Spinal cord (tissue), 10 donors: Measurements from ENCODE around the gene KIFAP3. TPM values are rescaled to one million over a fixed set of nuclear protein-coding genes. Genes with fewer than 3 reads are reported as not detected.
"Not testable (repeated sequence)": the region's sequence is repeated elsewhere in the genome, so short reads cannot be mapped to it uniquely, and the experiment has no call there.

Experiments
- DNase-seq, 6 donors: peaks; one replicate each; pipeline versions ENCODE4 v3.0.0 to v3.0.0-alpha.2; 2013 to 2015; ENCODE audit warnings: low spot score in 6 of 6, low read depth in 4 of 6
- H3K27ac ChIP-seq: one replicate; pipeline ENCODE4 v1.5.1; 2013; ENCODE audit warnings: low read depth, low read length, control low read depth
- H3K27me3 ChIP-seq: one replicate; pipeline ENCODE4 v1.6.1; 2013; ENCODE audit warnings: low read length; ENCODE audit not compliant: control insufficient read depth, insufficient read depth
- H3K36me3 ChIP-seq: one replicate; pipeline ENCODE4 v1.6.1; 2013; ENCODE audit warnings: low read length; ENCODE audit not compliant: control insufficient read depth, insufficient read depth
- H3K4me1 ChIP-seq: one replicate; pipeline ENCODE4 v1.6.1; 2013; ENCODE audit warnings: low read length; ENCODE audit not compliant: control insufficient read depth, insufficient read depth
- H3K4me3 ChIP-seq: one replicate; pipeline ENCODE4 v1.5.1; 2013; ENCODE audit warnings: low read depth, low read length, control low read depth
- H3K9me3 ChIP-seq: one replicate; pipeline ENCODE4 v1.6.1; 2013; ENCODE audit warnings: low read length; ENCODE audit not compliant: control insufficient read depth, insufficient read depth
- WGBS: methylation state at CpG from one replicate; pipeline ENCODE4 v1.1.5; 2013; ENCODE audit warnings: missing lambda C conversion rate; ENCODE audit not compliant: insufficient coverage; 5-methylcytosine and 5-hydroxymethylcytosine counted together
- polyA plus RNA-seq, 2 donors: library from polyadenylated mRNA; unstranded; fragments of 120-200 nt; gene quantifications; one replicate each; pipeline ENCODE4 v1.2.1, GENCODE V29; 2013; ENCODE audit not compliant: insufficient read length in 2 of 2
- total RNA-seq, 2 donors: library from RNA; depleted of rRNA in 1 of 2; stranded (reverse); fragments of 120-200 nt in 1 of 2; fragments of >200 nt in 1 of 2; gene quantifications; one replicate each; pipeline versions ENCODE4 v1.2.3 to v1.2.4, GENCODE V29; 2013 to 2014
- donor health status: healthy.

KIFAP3 gene
- total and polyA plus RNA-seq, 4 donors: 79.7 to 163 (median 149) TPM

- Histone ChIP-seq H3K36me3 (no peaks in the 10 kb centered on the region), H3K4me1 (no peaks in the 10 kb centered on the region), H3K27ac (no peak overlapping the region), H3K27me3 (no peaks in the 10 kb centered on the region), H3K4me3 (no peak overlapping the region), H3K9me3 (no peaks in the 10 kb centered on the region)
- DNase-seq: no peak
- WGBS: no CpG with 5 or more reads among the region's 2 CpGs
Observed at GRCh38 chr1:170086399-170087032, 12.0 kb upstream of the KIFAP3 start.

GRCh38 chr1:170085091-170085490 lies 10.6 kb upstream of the KIFAP3 start:
- Histone ChIP-seq H3K27ac (no peak overlapping the region), H3K9me3 (no peaks in the 10 kb centered on the region), H3K4me1 (no peaks in the 10 kb centered on the region), H3K36me3 (no peaks in the 10 kb centered on the region), H3K27me3 (no peaks in the 10 kb centered on the region), H3K4me3 (no peak overlapping the region)
- DNase-seq: no peak
- WGBS: no CpG with 5 or more reads among the region's 2 CpGs

- Histone ChIP-seq H3K27ac (no peak overlapping the region), H3K27me3 (no peaks in the 10 kb centered on the region), H3K36me3 (no peaks in the 10 kb centered on the region), H3K4me3 (no peak overlapping the region), H3K4me1 (no peaks in the 10 kb centered on the region), H3K9me3 (no peaks in the 10 kb centered on the region)
- no peak for DNase-seq
Observed at GRCh38 chr1:170078610-170079189, 4.2 kb upstream of the KIFAP3 start.

- Histone ChIP-seq H3K27ac (no peak overlapping the region), H3K36me3 (no peaks in the 10 kb centered on the region), H3K4me1 (no peaks in the 10 kb centered on the region), H3K4me3 (no peak overlapping the region), H3K9me3 (no peaks in the 10 kb centered on the region), H3K27me3 (no peaks in the 10 kb centered on the region)
- WGBS: no CpG with 5 or more reads among the region's 1 CpG
- no peak for DNase-seq
Observed at GRCh38 chr1:170077926-170078325, 3.4 kb upstream of the KIFAP3 start.

GRCh38 chr1:170076952-170077351 lies 2.5 kb upstream of the KIFAP3 start:
- 100% methylated on average over 2 of the region's 5 CpGs for WGBS
- not testable (repeated sequence) for H3K27ac ChIP-seq, DNase-seq, H3K4me3 ChIP-seq, H3K9me3 ChIP-seq, H3K4me1 ChIP-seq, H3K36me3 ChIP-seq, H3K27me3 ChIP-seq

GRCh38 chr1:170076199-170076598 lies 1.7 kb upstream of the KIFAP3 start:
- Histone ChIP-seq H3K27ac (no peak overlapping the region), H3K27me3 (no peaks in the 10 kb centered on the region), H3K36me3 (no peaks in the 10 kb centered on the region), H3K4me1 (no peaks in the 10 kb centered on the region), H3K4me3 (no peak overlapping the region), H3K9me3 (no peaks in the 10 kb centered on the region)
- no peak for DNase-seq

GRCh38 chr1:170075186-170075585 lies 691 bp upstream of the KIFAP3 start:
- Histone ChIP-seq H3K36me3 (no peaks in the 10 kb centered on the region), H3K27me3 (no peaks in the 10 kb centered on the region), H3K4me1 (no peaks in the 10 kb centered on the region), H3K9me3 (no peaks in the 10 kb centered on the region), H3K4me3 (peak overlapping the region; percentile 94), H3K27ac (no peak overlapping the region)
- no peak for DNase-seq
- no CpG with 5 or more reads among the region's 3 CpGs for WGBS

GRCh38 chr1:170073893-170074249 lies 624 bp downstream of the KIFAP3 start:
- H3K4me3 ChIP-seq: peak overlapping the region; percentile 94
- H3K36me3 ChIP-seq: no peaks in the 10 kb centered on the region
- H3K27me3 ChIP-seq: no peaks in the 10 kb centered on the region
- no peaks in the 10 kb centered on the region for H3K9me3 ChIP-seq
- no peak for DNase-seq
- WGBS: 8% methylated on average over 6 of the region's 8 CpGs
- H3K4me1 ChIP-seq: no peaks in the 10 kb centered on the region
- H3K27ac ChIP-seq: peak overlapping the region; percentile 91

- H3K27ac ChIP-seq: no peak overlapping the region
- no peaks in the 10 kb centered on the region for H3K36me3 ChIP-seq
- no CpG with 5 or more reads among the region's 1 CpG for WGBS
- H3K4me1 ChIP-seq: no peaks in the 10 kb centered on the region
- H3K9me3 ChIP-seq: no peaks in the 10 kb centered on the region
- no peak overlapping the region for H3K4me3 ChIP-seq
- H3K27me3 ChIP-seq: no peaks in the 10 kb centered on the region
- no peak for DNase-seq
Observed at GRCh38 chr1:170071378-170071777, 3.1 kb downstream of the KIFAP3 start.

- Histone ChIP-seq H3K36me3 (no peaks in the 10 kb centered on the region), H3K4me1 (no peaks in the 10 kb centered on the region), H3K4me3 (no peak overlapping the region), H3K9me3 (no peaks in the 10 kb centered on the region), H3K27me3 (no peaks in the 10 kb centered on the region), H3K27ac (no peak overlapping the region)
- no peak for DNase-seq
Observed at GRCh38 chr1:170068923-170069322, 5.6 kb downstream of the KIFAP3 start.
